ENCODE results near the gene MLLT3.

DNA sequence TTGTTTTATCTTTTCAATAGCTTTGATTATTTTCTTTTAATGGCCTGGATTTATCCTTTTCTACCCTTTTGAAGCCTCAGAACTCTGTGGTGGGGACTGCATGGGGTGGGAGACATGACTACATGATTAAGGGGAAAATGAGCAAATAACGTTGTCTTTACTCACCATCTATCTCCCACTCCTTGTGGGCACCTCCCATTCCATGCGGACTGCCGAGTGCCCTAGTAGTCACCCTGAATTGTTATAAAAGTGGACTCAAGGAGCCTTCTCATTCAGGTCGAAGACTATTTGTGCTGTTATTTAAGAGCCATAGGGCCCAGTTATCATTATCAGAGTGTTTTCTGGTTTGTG, 281.8 kb downstream of the MLLT3 start:
- TF ChIP-seq CTCF (IDR thresholded peaks at IDR 0.05; ENCODE audit: extremely low read depth in 1 of 2, insufficient read depth in 1 of 2, low read depth in 1 of 2, low read length in 2 of 2) (no peak), POLR2A (IDR thresholded peaks at IDR 0.05; ENCODE audit: low read depth, low read length) (no peak), EZH2 (IDR thresholded peaks at IDR 0.05; ENCODE audit: borderline replicate concordance, low read depth, low read length, severe bottlenecking) (no peak), POLR2AphosphoS5 (IDR thresholded peaks at IDR 0.05; ENCODE audit: insufficient read depth, low read depth, low read length) (no peak), FOS (IDR thresholded peaks at IDR 0.05; ENCODE audit: borderline replicate concordance, insufficient read depth, low read length) (no peak), MYC (IDR thresholded peaks at IDR 0.05; ENCODE audit: low read depth, low read length) (no peak), JUN (IDR thresholded peaks at IDR 0.05; ENCODE audit: borderline replicate concordance, insufficient read depth, insufficient read length, low read depth) (no peak)
- TF ChIP-seq, protein P1, sequence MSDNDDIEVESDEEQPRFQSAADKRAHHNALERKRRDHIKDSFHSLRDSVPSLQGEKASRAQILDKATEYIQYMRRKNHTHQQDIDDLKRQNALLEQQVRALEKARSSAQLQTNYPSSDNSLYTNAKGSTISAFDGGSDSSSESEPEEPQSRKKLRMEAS (IDR thresholded peaks at IDR 0.05; ENCODE audit: insufficient read depth, insufficient read length): no peak

Data from endothelial cell of umbilical vein (primary cell).